ENCODE results near the gene SLC12A2.

Gene SLC12A2

DNA sequence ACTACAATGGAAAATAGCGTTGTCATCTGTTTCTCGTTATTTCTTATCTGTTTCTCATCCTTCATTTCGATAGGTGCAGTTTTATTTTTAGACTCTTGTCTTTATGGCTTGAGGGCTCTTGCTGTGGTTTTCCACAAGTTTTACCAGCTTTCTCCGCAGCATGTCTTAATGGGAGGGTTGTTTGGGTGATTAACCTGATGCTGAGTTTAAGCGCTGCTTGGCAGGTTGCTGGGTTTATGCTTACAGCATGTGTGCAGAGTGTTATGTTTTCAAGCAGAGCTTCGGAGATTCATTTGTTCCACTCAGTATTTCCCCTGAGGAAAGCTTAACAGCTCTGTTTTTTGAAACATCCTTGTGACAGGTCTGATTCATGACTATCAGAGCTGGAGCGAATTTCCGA, 154.0 kb downstream of the SLC12A2 start:
- DNase-seq (ENCODE audit: low read depth), result no peak
- no peak overlapping the region for H3K4me3 ChIP-seq (replicated peaks; ENCODE audit: low read depth, low read length)
- TF ChIP-seq, protein P1, sequence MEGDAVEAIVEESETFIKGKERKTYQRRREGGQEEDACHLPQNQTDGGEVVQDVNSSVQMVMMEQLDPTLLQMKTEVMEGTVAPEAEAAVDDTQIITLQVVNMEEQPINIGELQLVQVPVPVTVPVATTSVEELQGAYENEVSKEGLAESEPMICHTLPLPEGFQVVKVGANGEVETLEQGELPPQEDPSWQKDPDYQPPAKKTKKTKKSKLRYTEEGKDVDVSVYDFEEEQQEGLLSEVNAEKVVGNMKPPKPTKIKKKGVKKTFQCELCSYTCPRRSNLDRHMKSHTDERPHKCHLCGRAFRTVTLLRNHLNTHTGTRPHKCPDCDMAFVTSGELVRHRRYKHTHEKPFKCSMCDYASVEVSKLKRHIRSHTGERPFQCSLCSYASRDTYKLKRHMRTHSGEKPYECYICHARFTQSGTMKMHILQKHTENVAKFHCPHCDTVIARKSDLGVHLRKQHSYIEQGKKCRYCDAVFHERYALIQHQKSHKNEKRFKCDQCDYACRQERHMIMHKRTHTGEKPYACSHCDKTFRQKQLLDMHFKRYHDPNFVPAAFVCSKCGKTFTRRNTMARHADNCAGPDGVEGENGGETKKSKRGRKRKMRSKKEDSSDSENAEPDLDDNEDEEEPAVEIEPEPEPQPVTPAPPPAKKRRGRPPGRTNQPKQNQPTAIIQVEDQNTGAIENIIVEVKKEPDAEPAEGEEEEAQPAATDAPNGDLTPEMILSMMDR (IDR thresholded peaks at IDR 0.05; ENCODE audit: low read length, missing control alignments), result no peak
